ENCODE data around the gene KCNC1. TPM values are rescaled to one million over a fixed set of nuclear protein-coding genes. Genes with fewer than 3 reads are reported as not detected.

Gene KCNC1
- total RNA-seq, 1 experiment from 2014 or later: 0.04 TPM

DNA sequence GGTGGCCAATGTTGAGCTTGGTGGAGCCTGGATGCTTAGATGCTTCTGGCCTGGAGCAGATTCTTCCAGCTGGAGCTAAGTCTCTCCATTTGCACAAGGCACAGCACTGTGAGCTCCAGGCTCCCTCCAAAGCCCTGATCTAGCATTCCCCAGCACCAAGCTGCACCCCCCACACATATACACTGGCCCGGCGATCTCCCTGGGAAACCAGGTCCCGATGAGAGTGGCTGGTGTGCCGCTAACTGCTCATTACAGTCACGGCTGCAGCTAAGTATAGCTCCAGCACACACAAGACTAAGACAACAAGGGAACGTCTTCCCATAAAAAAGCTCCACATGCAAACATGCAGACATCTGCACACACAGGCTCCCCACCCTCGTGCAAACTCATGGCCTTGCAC is 17.6 kb downstream of the KCNC1 start:
- Histone ChIP-seq H3K4me1 (ENCODE audit: insufficient read depth, low read length) (no peaks in the 10 kb centered on the region), H3K79me2 (ENCODE audit: insufficient read depth, low read length) (no peaks in the 10 kb centered on the region), H4K20me1 (ENCODE audit: control insufficient read depth, insufficient read depth, insufficient read length) (peaks cover 3% of the 10 kb centered on the region), H2BK15ac (ENCODE audit: low read depth, low read length) (no peak overlapping the region), H3K23ac (ENCODE audit: insufficient read length, low read depth, low read length) (no peak overlapping the region), H2BK120ac (ENCODE audit: low read depth, low read length, poor library complexity, severe bottlenecking) (no peak overlapping the region), H2BK5ac (ENCODE audit: insufficient read length, low read length) (no peak overlapping the region), H4K5ac (ENCODE audit: insufficient read length, low read depth, low read length) (no peak overlapping the region), H3K79me1 (ENCODE audit: insufficient read depth, low read depth, low read length, poor library complexity, severe bottlenecking) (no peaks in the 10 kb centered on the region), H3T11ph (ENCODE audit: low read length) (no peak overlapping the region), H2AFZ (ENCODE audit: low read length) (no peak overlapping the region), H3K27ac (ENCODE audit: insufficient read length, low read depth, low read length) (no peak overlapping the region), H3K18ac (ENCODE audit: insufficient read length, low read depth, low read length) (no peak overlapping the region), H2AK5ac (ENCODE audit: insufficient read length, low read length) (no peak overlapping the region), H3K23me2 (ENCODE audit: insufficient read length, low read depth, low read length, poor library complexity, severe bottlenecking) (no peaks in the 10 kb centered on the region), H2BK12ac (ENCODE audit: insufficient read length, low read depth, low read length) (no peak overlapping the region), H3K56ac (ENCODE audit: insufficient read length, low read depth, low read length) (no peak overlapping the region), H3K9me3 (ENCODE audit: control insufficient read depth, low read depth, low read length) (no peaks in the 10 kb centered on the region), H4K8ac (replicated peaks; ENCODE audit: insufficient read length, low read depth, low read length) (no peak overlapping the region), H4K91ac (ENCODE audit: insufficient read length, low read depth, low read length) (no peak overlapping the region), H2BK20ac (ENCODE audit: low read depth, low read length, poor library complexity, severe bottlenecking) (no peak overlapping the region), H3K4ac (ENCODE audit: low read depth, low read length) (no peak overlapping the region), H3K9ac (ENCODE audit: extremely low read depth, insufficient read length, low read length) (no peak overlapping the region), H3K27me3 (ENCODE audit: insufficient read depth, low read length) (no peaks in the 10 kb centered on the region), H3K4me2 (ENCODE audit: insufficient read depth, insufficient read length, low read length) (no peak overlapping the region), H3K14ac (ENCODE audit: insufficient read depth, low read length) (no peak overlapping the region)
- no peaks in the 10 kb centered on the region for H3K4me1 Mint-ChIP-seq
- no peak overlapping the region for H3K4me3 Mint-ChIP-seq
- H3K9me3 Mint-ChIP-seq: no peaks in the 10 kb centered on the region
- H3K27me3 Mint-ChIP-seq (ENCODE audit: low read depth): peaks cover 38% of the 10 kb centered on the region
- DNase-seq: no peak
- H3K36me3 Mint-ChIP-seq (ENCODE audit: insufficient read depth in 1 of 3, low read depth in 3 of 3): no peaks in the 10 kb centered on the region
- H3K27ac Mint-ChIP-seq: no peak overlapping the region
- TF ChIP-seq, protein P1, sequence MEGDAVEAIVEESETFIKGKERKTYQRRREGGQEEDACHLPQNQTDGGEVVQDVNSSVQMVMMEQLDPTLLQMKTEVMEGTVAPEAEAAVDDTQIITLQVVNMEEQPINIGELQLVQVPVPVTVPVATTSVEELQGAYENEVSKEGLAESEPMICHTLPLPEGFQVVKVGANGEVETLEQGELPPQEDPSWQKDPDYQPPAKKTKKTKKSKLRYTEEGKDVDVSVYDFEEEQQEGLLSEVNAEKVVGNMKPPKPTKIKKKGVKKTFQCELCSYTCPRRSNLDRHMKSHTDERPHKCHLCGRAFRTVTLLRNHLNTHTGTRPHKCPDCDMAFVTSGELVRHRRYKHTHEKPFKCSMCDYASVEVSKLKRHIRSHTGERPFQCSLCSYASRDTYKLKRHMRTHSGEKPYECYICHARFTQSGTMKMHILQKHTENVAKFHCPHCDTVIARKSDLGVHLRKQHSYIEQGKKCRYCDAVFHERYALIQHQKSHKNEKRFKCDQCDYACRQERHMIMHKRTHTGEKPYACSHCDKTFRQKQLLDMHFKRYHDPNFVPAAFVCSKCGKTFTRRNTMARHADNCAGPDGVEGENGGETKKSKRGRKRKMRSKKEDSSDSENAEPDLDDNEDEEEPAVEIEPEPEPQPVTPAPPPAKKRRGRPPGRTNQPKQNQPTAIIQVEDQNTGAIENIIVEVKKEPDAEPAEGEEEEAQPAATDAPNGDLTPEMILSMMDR (conservative IDR thresholded peaks at IDR 0.05): no peak
- no CpG with 5 or more reads among the region's 7 CpGs for WGBS (ENCODE audit: extremely low coverage, insufficient read length, low lambda C conversion rate)
